ENCODE measurements around the gene CSK. TPM values are rescaled to one million over a fixed set of nuclear protein-coding genes. Genes with fewer than 3 reads are reported as not detected.

The CSK gene
- total RNA-seq, 1 experiment from 2014 or later = 172 TPM

- peaks cover 53% of the 10 kb centered on the region for H3K79me2 ChIP-seq (ENCODE audit: low read length)
- peak overlapping the region; percentile 92 for H3K4me2 ChIP-seq (ENCODE audit: low read depth, low read length, poor library complexity, severe bottlenecking)
- H3K27ac ChIP-seq (ENCODE audit: low read length) = peak overlapping the region; percentile 100
- peak overlapping the region; percentile 94 for H3K4me3 ChIP-seq (ENCODE audit: low read length)
- peaks cover 95% of the 10 kb centered on the region for H3K4me1 ChIP-seq (ENCODE audit: low read length)
- no peaks in the 10 kb centered on the region; the same call in 1 of the 2 replicates for H4K20me1 ChIP-seq (ENCODE audit: insufficient read depth, low read depth, low read length)
- no peak overlapping the region for H2AFZ ChIP-seq (ENCODE audit: low read length)
- no peaks in the 10 kb centered on the region for H3K27me3 ChIP-seq (ENCODE audit: low read length)
- H3K9me3 ChIP-seq (ENCODE audit: low read length) = no peaks in the 10 kb centered on the region
- peak; percentile 98 for DNase-seq
- H3K9ac ChIP-seq (ENCODE audit: low read length) = peak overlapping the region; percentile 99
- H3K36me3 ChIP-seq (ENCODE audit: insufficient read depth, low read length) = peaks cover 15% of the 10 kb centered on the region
- H3K9me2 ChIP-seq (replicated peaks; ENCODE audit: insufficient read depth, low read length) = no peaks in the 10 kb centered on the region
Observed at GRCh38 chr15:74787251-74788041, 5.6 kb downstream of the CSK start.

- H4K20me1 ChIP-seq (ENCODE audit: insufficient read depth, low read depth, low read length) = no peaks in the 10 kb centered on the region; the same call in 1 of the 2 replicates
- no peak overlapping the region for H2AFZ ChIP-seq (ENCODE audit: low read length)
- DNase-seq = no peak
- H3K9me3 ChIP-seq (ENCODE audit: low read length) = no peaks in the 10 kb centered on the region
- H3K9me2 ChIP-seq (replicated peaks; ENCODE audit: insufficient read depth, low read length) = no peaks in the 10 kb centered on the region
- peaks cover 97% of the 10 kb centered on the region for H3K4me1 ChIP-seq (ENCODE audit: low read length)
- peaks cover 15% of the 10 kb centered on the region for H3K36me3 ChIP-seq (ENCODE audit: insufficient read depth, low read length)
- H3K4me2 ChIP-seq (ENCODE audit: low read depth, low read length, poor library complexity, severe bottlenecking) = peak overlapping the region; percentile 92
- H3K79me2 ChIP-seq (ENCODE audit: low read length) = peaks cover 54% of the 10 kb centered on the region
- peak overlapping the region; percentile 100 for H3K27ac ChIP-seq (ENCODE audit: low read length)
- H3K27me3 ChIP-seq (ENCODE audit: low read length) = no peaks in the 10 kb centered on the region
- H3K4me3 ChIP-seq (ENCODE audit: low read length) = peak overlapping the region; percentile 66
- peak overlapping the region; percentile 99 for H3K9ac ChIP-seq (ENCODE audit: low read length)
Observed at GRCh38 chr15:74788042-74788682, 6.3 kb downstream of the CSK start.

GRCh38 chr15:74788683-74789151 lies 6.8 kb downstream of the CSK start:
- peak overlapping the region; percentile 69 for H3K4me3 ChIP-seq (ENCODE audit: low read length)
- peak; percentile 99 for DNase-seq
- H2AFZ ChIP-seq (ENCODE audit: low read length) = no peak overlapping the region
- H3K9ac ChIP-seq (ENCODE audit: low read length) = peak overlapping the region; percentile 99
- peak overlapping the region; percentile 100 for H3K27ac ChIP-seq (ENCODE audit: low read length)
- H3K79me2 ChIP-seq (ENCODE audit: low read length) = peaks cover 58% of the 10 kb centered on the region
- H3K27me3 ChIP-seq (ENCODE audit: low read length) = no peaks in the 10 kb centered on the region
- H3K9me2 ChIP-seq (replicated peaks; ENCODE audit: insufficient read depth, low read length) = no peaks in the 10 kb centered on the region
- peak overlapping the region; percentile 92 for H3K4me2 ChIP-seq (ENCODE audit: low read depth, low read length, poor library complexity, severe bottlenecking)
- no peaks in the 10 kb centered on the region for H3K9me3 ChIP-seq (ENCODE audit: low read length)
- H3K36me3 ChIP-seq (ENCODE audit: insufficient read depth, low read length) = peaks cover 15% of the 10 kb centered on the region
- H3K4me1 ChIP-seq (ENCODE audit: low read length) = peaks cover 97% of the 10 kb centered on the region
- H4K20me1 ChIP-seq (ENCODE audit: insufficient read depth, low read depth, low read length) = no peaks in the 10 kb centered on the region; the same call in 1 of the 2 replicates

- Histone ChIP-seq H3K9me2 (replicated peaks; ENCODE audit: insufficient read depth, low read length) (no peaks in the 10 kb centered on the region), H2AFZ (ENCODE audit: low read length) (no peak overlapping the region), H4K20me1 (ENCODE audit: insufficient read depth, low read depth, low read length) (no peaks in the 10 kb centered on the region; the same call in 1 of the 2 replicates), H3K79me2 (ENCODE audit: low read length) (peaks cover 56% of the 10 kb centered on the region), H3K36me3 (ENCODE audit: insufficient read depth, low read length) (peaks cover 15% of the 10 kb centered on the region), H3K4me1 (ENCODE audit: low read length) (peaks cover 97% of the 10 kb centered on the region), H3K27me3 (ENCODE audit: low read length) (no peaks in the 10 kb centered on the region), H3K9me3 (ENCODE audit: low read length) (no peaks in the 10 kb centered on the region), H3K27ac (ENCODE audit: low read length) (peak overlapping the region; percentile 100), H3K9ac (ENCODE audit: low read length) (peak overlapping the region; percentile 95), H3K4me3 (ENCODE audit: low read length) (peak overlapping the region; percentile 69), H3K4me2 (ENCODE audit: low read depth, low read length, poor library complexity, severe bottlenecking) (peak overlapping the region; percentile 92)
- DNase-seq = peak; percentile 96
Observed at GRCh38 chr15:74789171-74789631, 7.3 kb downstream of the CSK start.

- H3K4me2 ChIP-seq (ENCODE audit: low read depth, low read length, poor library complexity, severe bottlenecking) = peak overlapping the region; percentile 92
- H3K79me2 ChIP-seq (ENCODE audit: low read length) = peaks cover 58% of the 10 kb centered on the region
- H3K27ac ChIP-seq (ENCODE audit: low read length) = peak overlapping the region; percentile 100
- H3K9me3 ChIP-seq (ENCODE audit: low read length) = no peaks in the 10 kb centered on the region
- no peaks in the 10 kb centered on the region for H3K9me2 ChIP-seq (replicated peaks; ENCODE audit: insufficient read depth, low read length)
- H3K4me3 ChIP-seq (ENCODE audit: low read length) = peak overlapping the region; percentile 69
- H3K9ac ChIP-seq (ENCODE audit: low read length) = peak overlapping the region; percentile 95
- no peak overlapping the region for H2AFZ ChIP-seq (ENCODE audit: low read length)
- H4K20me1 ChIP-seq (ENCODE audit: insufficient read depth, low read depth, low read length) = no peaks in the 10 kb centered on the region; the same call in 1 of the 2 replicates
- no peaks in the 10 kb centered on the region for H3K27me3 ChIP-seq (ENCODE audit: low read length)
- peaks cover 97% of the 10 kb centered on the region for H3K4me1 ChIP-seq (ENCODE audit: low read length)
- peaks cover 20% of the 10 kb centered on the region for H3K36me3 ChIP-seq (ENCODE audit: insufficient read depth, low read length)
- DNase-seq = no peak
Observed at GRCh38 chr15:74789741-74790079, 7.8 kb downstream of the CSK start.

- Histone ChIP-seq H3K27me3 (ENCODE audit: low read length) (no peaks in the 10 kb centered on the region), H3K27ac (ENCODE audit: low read length) (peak overlapping the region; percentile 100), H2AFZ (ENCODE audit: low read length) (no peak overlapping the region), H3K9ac (ENCODE audit: low read length) (peak overlapping the region; percentile 95), H3K4me1 (ENCODE audit: low read length) (peaks cover 97% of the 10 kb centered on the region), H3K36me3 (ENCODE audit: insufficient read depth, low read length) (peaks cover 23% of the 10 kb centered on the region), H3K9me3 (ENCODE audit: low read length) (no peaks in the 10 kb centered on the region), H3K9me2 (replicated peaks; ENCODE audit: insufficient read depth, low read length) (no peaks in the 10 kb centered on the region), H3K79me2 (ENCODE audit: low read length) (peaks cover 58% of the 10 kb centered on the region), H4K20me1 (ENCODE audit: insufficient read depth, low read depth, low read length) (no peaks in the 10 kb centered on the region; the same call in 1 of the 2 replicates), H3K4me3 (ENCODE audit: low read length) (peak overlapping the region; percentile 69), H3K4me2 (ENCODE audit: low read depth, low read length, poor library complexity, severe bottlenecking) (peak overlapping the region; percentile 92)
- peak; percentile 96 for DNase-seq
Observed at GRCh38 chr15:74790080-74790916, 8.4 kb downstream of the CSK start.

GRCh38 chr15:74791007-74791406 lies 9.1 kb downstream of the CSK start:
- Histone ChIP-seq H3K4me1 (ENCODE audit: low read length) (peaks cover 96% of the 10 kb centered on the region), H4K20me1 (ENCODE audit: insufficient read depth, low read depth, low read length) (no peaks in the 10 kb centered on the region; the same call in 1 of the 2 replicates), H3K9me2 (replicated peaks; ENCODE audit: insufficient read depth, low read length) (no peaks in the 10 kb centered on the region), H3K79me2 (ENCODE audit: low read length) (peaks cover 59% of the 10 kb centered on the region), H2AFZ (ENCODE audit: low read length) (no peak overlapping the region), H3K9ac (ENCODE audit: low read length) (peak overlapping the region; percentile 95), H3K9me3 (ENCODE audit: low read length) (no peaks in the 10 kb centered on the region), H3K4me3 (ENCODE audit: low read length) (peak overlapping the region; percentile 69), H3K4me2 (ENCODE audit: low read depth, low read length, poor library complexity, severe bottlenecking) (peak overlapping the region; percentile 92), H3K27me3 (ENCODE audit: low read length) (no peaks in the 10 kb centered on the region), H3K27ac (ENCODE audit: low read length) (peak overlapping the region; percentile 100), H3K36me3 (ENCODE audit: insufficient read depth, low read length) (peaks cover 23% of the 10 kb centered on the region)
- DNase-seq = peak; percentile 71
